Measurements from ENCODE around the gene EFHC2. TPM values are rescaled to one million over a fixed set of nuclear protein-coding genes. Genes with fewer than 3 reads are reported as not detected.
A peak's percentile ranks its signal among the peaks of the same experiment; 100 is the strongest.

Gene EFHC2
- total RNA-seq, 1 donor from 2014 or later = 0.77 TPM

DNA sequence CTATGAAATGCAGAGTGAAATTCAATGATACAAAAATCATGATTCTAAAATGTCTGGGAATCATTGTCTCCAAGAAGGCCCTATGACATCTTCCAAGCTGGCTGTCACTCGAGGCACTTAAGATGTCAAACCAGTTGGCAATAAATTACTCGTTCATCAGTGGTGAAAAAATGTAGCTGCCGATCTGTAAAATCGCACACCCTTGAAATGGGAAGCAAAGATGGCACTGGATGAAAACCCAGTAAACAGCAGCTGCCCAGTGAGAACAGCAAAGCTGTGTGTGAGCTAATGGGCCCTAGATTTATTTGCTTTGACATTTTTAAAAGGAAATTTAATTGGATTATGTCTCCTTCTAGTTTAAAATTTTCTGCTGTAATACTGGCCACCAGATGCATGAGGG lies 188.3 kb downstream of the EFHC2 start:
- peaks cover 24% of the 10 kb centered on the region for H3K9me3 Mint-ChIP-seq
- peaks cover 11% of the 10 kb centered on the region for H3K4me1 Mint-ChIP-seq

GRCh38 chrX:44152852-44153251 lies 190.6 kb downstream of the EFHC2 start:
- H3K36me3 Mint-ChIP-seq (ENCODE audit: low read depth) = peaks cover 3% of the 10 kb centered on the region
- H3K27me3 Mint-ChIP-seq (ENCODE audit: low read depth) = no peaks in the 10 kb centered on the region
- peaks cover 24% of the 10 kb centered on the region for H3K9me3 Mint-ChIP-seq
- no peak overlapping the region for H3K4me3 Mint-ChIP-seq
- H3K4me1 Mint-ChIP-seq = peaks cover 11% of the 10 kb centered on the region
- H3K27ac Mint-ChIP-seq (ENCODE audit: unreplicated experiment) = no peak overlapping the region
- no peak for DNase-seq (ENCODE audit: low read depth, low spot score)
- TF ChIP-seq, protein P1, sequence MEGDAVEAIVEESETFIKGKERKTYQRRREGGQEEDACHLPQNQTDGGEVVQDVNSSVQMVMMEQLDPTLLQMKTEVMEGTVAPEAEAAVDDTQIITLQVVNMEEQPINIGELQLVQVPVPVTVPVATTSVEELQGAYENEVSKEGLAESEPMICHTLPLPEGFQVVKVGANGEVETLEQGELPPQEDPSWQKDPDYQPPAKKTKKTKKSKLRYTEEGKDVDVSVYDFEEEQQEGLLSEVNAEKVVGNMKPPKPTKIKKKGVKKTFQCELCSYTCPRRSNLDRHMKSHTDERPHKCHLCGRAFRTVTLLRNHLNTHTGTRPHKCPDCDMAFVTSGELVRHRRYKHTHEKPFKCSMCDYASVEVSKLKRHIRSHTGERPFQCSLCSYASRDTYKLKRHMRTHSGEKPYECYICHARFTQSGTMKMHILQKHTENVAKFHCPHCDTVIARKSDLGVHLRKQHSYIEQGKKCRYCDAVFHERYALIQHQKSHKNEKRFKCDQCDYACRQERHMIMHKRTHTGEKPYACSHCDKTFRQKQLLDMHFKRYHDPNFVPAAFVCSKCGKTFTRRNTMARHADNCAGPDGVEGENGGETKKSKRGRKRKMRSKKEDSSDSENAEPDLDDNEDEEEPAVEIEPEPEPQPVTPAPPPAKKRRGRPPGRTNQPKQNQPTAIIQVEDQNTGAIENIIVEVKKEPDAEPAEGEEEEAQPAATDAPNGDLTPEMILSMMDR (conservative IDR thresholded peaks at IDR 0.05) = no peak

More for the DNA sequence above, 188.3 kb downstream of the EFHC2 start:
- H3K4me3 Mint-ChIP-seq = no peak overlapping the region
- H3K27ac Mint-ChIP-seq (ENCODE audit: unreplicated experiment) = no peak overlapping the region
- TF ChIP-seq, protein P1 (conservative IDR thresholded peaks at IDR 0.05) = no peak
- peaks cover 3% of the 10 kb centered on the region for H3K36me3 Mint-ChIP-seq (ENCODE audit: low read depth)
- H3K27me3 Mint-ChIP-seq (ENCODE audit: low read depth) = no peaks in the 10 kb centered on the region
- no peak for DNase-seq (ENCODE audit: low read depth, low spot score)

DNA sequence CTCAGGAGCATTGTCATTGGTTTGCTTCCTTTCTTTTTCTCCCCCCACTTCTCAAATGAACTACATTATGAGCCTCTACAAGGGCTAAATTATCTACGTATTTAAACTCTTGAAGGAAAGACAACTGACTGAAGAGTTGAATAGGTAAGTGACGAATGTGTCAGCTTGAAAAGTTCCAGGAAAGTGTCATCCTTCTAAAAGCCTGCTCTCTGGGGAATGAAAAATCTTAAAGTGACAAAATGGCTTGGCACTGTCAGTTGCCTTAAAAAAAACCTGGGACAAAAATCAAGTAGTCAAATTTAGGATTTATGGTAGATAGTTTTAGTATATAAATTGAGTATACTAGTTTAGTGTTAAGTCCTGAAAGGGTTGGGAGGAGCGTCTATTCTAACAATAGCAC lies 196.3 kb downstream of the EFHC2 start:
- DNase-seq (ENCODE audit: low read depth, low spot score) = no peak
- Mint-ChIP-seq H3K27ac (ENCODE audit: unreplicated experiment) (no peak overlapping the region), H3K36me3 (ENCODE audit: low read depth) (peaks cover 3% of the 10 kb centered on the region), H3K4me3 (no peak overlapping the region), H3K4me1 (peaks cover 31% of the 10 kb centered on the region), H3K9me3 (peaks cover 17% of the 10 kb centered on the region), H3K27me3 (ENCODE audit: low read depth) (no peaks in the 10 kb centered on the region)
- TF ChIP-seq, protein P1 (conservative IDR thresholded peaks at IDR 0.05) = no peak

GRCh38 chrX:44144177-44144945 lies 199.1 kb downstream of the EFHC2 start:
- TF ChIP-seq, protein P1 (conservative IDR thresholded peaks at IDR 0.05) = no peak
- Mint-ChIP-seq H3K27ac (ENCODE audit: unreplicated experiment) (peak overlapping the region; percentile 83), H3K9me3 (peaks cover 6% of the 10 kb centered on the region), H3K27me3 (ENCODE audit: low read depth) (no peaks in the 10 kb centered on the region), H3K4me3 (peak overlapping the region; percentile 39), H3K36me3 (ENCODE audit: low read depth) (no peaks in the 10 kb centered on the region), H3K4me1 (peaks cover 31% of the 10 kb centered on the region)
- DNase-seq (ENCODE audit: low read depth, low spot score) = no peak

GRCh38 chrX:44143061-44143602 lies 200.3 kb downstream of the EFHC2 start:
- no peak for DNase-seq (ENCODE audit: low read depth, low spot score)
- Mint-ChIP-seq H3K4me3 (no peak overlapping the region), H3K27ac (ENCODE audit: unreplicated experiment) (no peak overlapping the region), H3K36me3 (ENCODE audit: low read depth) (no peaks in the 10 kb centered on the region), H3K27me3 (ENCODE audit: low read depth) (no peaks in the 10 kb centered on the region), H3K4me1 (peaks cover 31% of the 10 kb centered on the region), H3K9me3 (peaks cover 9% of the 10 kb centered on the region)
- TF ChIP-seq, protein P1 (conservative IDR thresholded peaks at IDR 0.05) = no peak
